GM12874 (cell line): Measurements from ENCODE around the gene RNASEH1.

ENCODE experiments used
- TF ChIP-seq, protein P1 (sequence below): IDR thresholded peaks from 2 replicates; pipeline ENCODE4 v1.5.1; 2011; ENCODE audit warnings: low read depth, mild to moderate bottlenecking, control low read depth, low read length, moderate library complexity; ENCODE audit not compliant: insufficient read depth

Gene RNASEH1

DNA sequence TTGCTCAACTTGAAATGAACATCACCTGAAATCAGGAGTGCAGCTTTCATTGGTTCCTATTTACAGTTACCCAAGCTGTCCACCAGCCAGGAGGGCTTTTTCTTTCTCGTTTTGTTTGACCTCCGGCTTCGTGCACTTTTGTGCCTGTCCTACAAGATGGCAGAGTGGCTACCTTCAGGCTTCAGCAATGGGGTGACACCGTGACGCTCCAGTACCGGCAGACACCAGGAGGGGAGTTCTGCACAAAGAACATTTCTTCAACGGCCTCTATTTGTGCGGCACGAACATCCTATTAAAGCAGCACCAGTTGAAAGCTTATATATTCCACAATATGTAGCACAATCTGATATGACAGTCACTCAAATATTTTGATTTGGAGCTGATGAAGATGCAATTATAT, 18.3 kb downstream of the RNASEH1 start:
- TF ChIP-seq, protein P1, sequence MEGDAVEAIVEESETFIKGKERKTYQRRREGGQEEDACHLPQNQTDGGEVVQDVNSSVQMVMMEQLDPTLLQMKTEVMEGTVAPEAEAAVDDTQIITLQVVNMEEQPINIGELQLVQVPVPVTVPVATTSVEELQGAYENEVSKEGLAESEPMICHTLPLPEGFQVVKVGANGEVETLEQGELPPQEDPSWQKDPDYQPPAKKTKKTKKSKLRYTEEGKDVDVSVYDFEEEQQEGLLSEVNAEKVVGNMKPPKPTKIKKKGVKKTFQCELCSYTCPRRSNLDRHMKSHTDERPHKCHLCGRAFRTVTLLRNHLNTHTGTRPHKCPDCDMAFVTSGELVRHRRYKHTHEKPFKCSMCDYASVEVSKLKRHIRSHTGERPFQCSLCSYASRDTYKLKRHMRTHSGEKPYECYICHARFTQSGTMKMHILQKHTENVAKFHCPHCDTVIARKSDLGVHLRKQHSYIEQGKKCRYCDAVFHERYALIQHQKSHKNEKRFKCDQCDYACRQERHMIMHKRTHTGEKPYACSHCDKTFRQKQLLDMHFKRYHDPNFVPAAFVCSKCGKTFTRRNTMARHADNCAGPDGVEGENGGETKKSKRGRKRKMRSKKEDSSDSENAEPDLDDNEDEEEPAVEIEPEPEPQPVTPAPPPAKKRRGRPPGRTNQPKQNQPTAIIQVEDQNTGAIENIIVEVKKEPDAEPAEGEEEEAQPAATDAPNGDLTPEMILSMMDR, result no peak

DNA sequence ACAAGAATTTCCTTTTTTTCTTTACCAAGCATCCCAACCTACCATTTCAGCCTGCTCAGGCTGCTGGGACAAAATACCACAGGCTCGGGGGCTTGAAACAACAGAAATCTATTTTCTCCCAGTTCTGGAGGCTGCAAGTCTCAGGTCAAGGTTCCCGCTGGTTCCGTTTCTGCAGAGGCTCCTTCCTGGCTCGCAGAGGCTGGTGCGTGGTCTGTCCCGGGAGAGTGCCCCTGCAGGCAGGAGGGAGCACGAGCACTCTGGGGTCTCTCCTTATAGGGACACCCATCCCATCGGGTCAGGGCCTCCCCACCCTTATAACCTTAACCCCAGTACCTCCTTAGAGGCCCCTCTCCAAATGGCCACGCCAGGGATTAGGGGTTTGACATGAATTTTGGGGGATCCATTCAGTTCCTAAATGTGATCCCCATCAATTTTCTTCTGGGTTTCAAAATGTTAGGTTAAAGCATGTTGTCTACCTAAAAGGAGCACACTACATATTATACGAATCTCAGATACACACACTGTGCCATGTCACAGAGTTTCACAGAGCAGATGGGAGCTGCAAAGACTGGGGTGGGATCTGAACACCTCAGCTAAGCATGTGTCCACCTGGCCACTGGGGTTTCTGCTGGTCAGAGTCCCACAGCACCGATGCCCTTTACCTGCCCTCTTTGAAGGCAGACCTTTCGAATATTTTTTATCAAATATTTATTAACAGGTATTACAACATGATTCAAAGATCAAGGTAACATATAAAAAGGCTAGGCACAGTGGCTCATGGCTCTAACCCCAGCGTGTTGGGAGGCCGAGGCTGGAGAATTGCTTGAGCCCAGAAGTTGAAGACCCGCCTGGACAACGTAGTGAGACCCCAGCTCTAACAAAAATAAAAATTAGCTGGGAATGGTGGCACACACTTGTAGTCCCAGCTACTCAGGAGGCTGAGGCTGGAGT, 21.2 kb downstream of the RNASEH1 start:
- TF ChIP-seq, protein P1, result no peak

DNA sequence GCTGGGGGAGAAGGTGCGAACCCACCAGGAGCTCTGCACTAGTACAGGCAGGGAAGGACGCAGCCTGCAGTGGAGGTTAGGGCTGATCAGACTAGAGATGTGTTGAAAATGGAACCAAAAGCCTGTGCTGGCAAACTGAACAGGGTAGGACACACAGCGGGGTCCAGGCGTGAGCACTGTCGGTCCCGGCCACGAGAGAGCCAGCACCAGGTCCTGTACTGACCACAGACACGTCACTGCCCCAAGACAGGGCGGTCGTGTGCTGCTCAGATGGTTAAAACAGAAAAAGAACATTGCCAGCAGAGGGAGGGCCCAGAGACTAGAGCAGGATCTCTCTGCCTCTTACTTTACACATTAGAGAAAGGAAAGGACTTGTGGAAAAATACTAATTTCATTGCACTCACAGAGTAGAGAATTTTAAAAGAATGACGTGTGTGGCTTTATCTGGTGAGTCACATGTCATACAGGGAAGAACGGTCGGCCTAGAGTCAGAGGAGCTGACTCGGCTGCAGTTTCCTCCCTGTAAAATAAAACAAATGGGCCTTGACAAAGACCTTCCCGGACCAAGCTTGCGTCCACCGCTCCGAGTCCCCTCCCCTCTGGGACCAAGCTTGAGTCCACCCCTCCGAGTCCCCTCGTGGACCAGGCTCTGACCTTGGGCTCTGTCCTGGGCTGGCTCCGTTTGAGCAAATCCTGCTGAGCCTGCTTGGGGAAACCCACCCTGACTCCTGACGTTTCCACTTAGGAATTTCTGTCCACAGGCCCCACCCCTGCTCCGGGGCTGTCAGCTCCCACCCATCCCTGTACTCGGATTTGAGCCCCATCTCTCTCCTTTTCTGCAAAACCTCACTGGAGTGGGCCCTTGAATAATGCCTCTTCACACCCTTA, 22.1 kb downstream of the RNASEH1 start:
- TF ChIP-seq, protein P1, result no peak

DNA sequence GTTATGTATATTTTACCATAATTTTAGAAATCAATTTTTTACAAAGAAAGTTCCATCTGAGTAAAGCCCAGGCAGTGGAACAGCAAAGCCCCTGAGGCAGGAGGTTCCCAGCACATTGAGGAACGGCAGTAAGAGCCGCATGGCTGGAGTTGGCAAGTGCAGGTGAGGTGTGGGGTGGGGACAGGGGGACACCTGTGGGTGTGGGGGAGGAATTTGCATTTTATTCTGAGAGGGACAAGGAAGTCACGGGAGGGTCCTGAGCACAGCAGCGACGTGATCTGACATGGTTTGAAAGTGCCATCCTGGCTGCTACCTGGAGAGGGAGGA, 22.7 kb downstream of the RNASEH1 start:
- TF ChIP-seq, protein P1, result no peak

DNA sequence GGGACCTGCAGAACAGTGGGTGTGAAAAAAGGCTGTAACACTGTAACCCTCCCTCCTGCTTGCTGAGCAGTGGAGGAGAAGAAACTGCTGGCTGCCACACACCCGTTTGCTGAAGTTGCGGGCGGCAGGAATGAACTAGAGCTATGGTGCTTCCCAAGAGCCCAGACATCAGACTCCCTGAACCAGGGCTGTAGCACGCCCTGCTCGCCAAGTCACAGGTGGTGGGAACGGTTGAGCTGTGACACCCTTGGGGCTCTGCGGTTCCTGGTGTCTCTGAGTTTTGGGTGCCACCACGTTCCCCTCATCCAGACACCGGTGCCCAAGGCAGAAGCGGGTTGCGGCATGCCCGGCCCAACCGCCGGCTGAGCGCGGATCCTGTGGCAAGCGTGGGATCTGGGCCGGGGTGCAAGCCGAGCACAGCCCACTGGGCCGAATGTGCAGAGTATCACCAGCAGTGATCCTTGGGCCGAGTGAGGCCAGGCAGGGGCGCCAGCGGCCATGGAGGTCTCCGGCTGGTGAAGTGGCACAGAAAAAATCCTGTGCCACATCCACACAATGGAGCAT, 23.8 kb downstream of the RNASEH1 start:
- TF ChIP-seq, protein P1, result no peak

DNA sequence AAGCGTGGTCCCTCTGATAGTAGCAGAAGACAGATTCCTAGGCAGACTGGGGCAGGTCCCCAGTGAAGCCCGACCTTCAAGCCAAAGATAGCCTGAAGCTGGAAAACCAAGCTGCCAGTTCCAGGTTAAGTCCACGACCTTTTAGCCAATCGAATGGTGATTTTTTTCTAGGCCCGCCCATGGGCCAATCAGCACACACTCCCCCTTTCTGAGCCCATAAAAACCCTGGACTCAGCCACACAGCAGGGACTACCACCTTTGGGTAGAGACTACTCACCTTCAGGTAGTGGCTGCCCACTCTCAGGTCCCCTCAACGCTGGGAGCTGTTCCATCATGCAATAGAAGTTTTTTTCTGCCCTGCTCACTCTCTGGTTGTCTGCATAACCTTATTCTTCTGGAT, 24.3 kb downstream of the RNASEH1 start:
- TF ChIP-seq, protein P1, result no peak

DNA sequence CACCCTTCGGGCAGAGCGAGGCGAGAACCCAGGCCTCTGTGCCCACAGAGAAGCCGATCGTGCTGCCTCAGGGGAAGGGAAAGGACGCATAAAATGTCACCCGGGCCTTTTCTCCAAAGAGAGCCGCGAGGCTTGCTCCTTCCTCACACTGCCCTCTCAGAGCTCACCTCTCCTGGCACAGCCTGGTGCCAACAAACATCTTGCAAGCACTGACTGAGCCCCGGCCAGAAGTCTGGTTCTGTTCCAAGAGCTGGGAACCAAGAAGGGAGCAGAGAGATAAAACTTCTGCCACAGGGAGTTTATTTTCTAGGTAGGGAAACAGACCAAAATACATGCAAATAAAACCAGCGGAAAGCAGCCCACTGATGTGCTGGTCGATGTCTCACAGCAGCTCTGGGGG, 25.2 kb downstream of the RNASEH1 start:
- TF ChIP-seq, protein P1, result no peak
